ENCODE measurements around the gene ACCSL. TPM values are rescaled to one million over a fixed set of nuclear protein-coding genes. Genes with fewer than 3 reads are reported as not detected.
A peak's percentile ranks its signal among the peaks of the same experiment; 100 is the strongest.

ACCSL gene
- total RNA-seq, 4 donors from 2014 or later: not detected

DNA sequence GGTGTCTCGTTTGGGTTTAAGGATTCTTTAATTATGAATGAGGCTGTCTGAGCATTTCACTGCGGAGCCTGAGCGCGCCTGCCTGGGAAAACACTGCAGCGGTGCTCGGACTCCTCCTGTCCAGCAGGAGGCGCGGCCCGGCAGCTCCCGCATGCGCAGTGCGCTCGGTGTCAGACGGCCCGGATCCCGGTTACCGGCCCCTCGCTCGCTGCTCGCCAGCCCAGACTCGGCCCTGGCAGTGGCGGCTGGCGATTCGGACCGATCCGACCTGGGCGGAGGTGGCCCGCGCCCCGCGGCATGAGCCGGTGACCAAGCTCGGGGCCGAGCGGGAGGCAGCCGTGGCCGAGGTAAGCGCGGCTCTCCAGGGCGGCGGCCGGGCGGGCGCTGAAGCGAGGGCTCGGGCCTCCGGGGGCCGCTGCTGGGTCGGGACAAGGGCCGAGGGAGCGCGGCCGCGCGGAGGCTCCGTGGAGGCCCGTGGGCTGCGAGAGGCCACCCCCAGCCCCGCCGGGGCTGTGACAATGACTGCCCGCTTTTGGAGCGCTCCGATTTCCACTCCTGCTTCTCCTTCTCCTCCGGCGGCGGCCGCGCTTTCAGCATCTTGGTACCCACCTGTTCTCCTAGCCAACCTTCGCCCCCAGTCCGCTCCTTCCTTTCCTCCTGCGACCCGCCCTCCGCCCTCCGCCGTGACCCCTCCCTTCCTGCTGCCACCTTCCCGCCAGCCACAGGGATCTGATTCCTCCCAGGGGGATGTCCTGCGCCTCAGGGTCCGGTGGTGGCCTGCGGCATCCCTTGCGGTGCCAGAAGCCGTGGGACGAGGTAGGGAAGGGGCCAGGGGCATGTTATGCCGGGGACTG, 48.0 kb downstream of the ACCSL start, which contains the start of gene EXT2:
EXT2 (plus strand) TSS at position 173 of the 854 bp plus-strand sequence. CDS start 12,035 bp downstream, outside the sequence.
- Histone ChIP-seq H3K27me3 (no peaks in the 10 kb centered on the region), H3K4me1 (peaks cover 7 to 24% (median 11%) of the 10 kb centered on the region in 4 donors), H3K9me3 (no peaks in the 10 kb centered on the region), H3K36me3 (no peaks in the 10 kb centered on the region), H3K27ac (peak within 1 kb of the TSS; percentile 75 to 89 (median 84)), H3K4me3 (peak within 1 kb of the TSS; percentile 66 to 88 (median 82))
- in situ Hi-C loops (cut with MboI; ENCODE audit: low pct_ligation_motif_present in 1 of 4, low pct_unique_long_range_greater_than_20kb in 1 of 4, low sequenced_read_pairs in 3 of 4) (loop anchor here in 2 of 4 donors (10.0 to 25.0 kb wide), 2 partner anchors 442 to 449 kb away; no protein-coding TSS in a partner anchor), intact Hi-C loops (cut with DNase I; ENCODE audit: low total_unique reads) (no loop called here)
- WGBS, 2 donors (ENCODE audit: low coverage in 1 of 2): 0 to 2% methylated on average over 10 to 68 of the region's 83 CpGs
- TF ChIP-seq, protein P1, sequence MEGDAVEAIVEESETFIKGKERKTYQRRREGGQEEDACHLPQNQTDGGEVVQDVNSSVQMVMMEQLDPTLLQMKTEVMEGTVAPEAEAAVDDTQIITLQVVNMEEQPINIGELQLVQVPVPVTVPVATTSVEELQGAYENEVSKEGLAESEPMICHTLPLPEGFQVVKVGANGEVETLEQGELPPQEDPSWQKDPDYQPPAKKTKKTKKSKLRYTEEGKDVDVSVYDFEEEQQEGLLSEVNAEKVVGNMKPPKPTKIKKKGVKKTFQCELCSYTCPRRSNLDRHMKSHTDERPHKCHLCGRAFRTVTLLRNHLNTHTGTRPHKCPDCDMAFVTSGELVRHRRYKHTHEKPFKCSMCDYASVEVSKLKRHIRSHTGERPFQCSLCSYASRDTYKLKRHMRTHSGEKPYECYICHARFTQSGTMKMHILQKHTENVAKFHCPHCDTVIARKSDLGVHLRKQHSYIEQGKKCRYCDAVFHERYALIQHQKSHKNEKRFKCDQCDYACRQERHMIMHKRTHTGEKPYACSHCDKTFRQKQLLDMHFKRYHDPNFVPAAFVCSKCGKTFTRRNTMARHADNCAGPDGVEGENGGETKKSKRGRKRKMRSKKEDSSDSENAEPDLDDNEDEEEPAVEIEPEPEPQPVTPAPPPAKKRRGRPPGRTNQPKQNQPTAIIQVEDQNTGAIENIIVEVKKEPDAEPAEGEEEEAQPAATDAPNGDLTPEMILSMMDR (IDR thresholded peaks at IDR 0.05): peak; percentile 76 to 90 (median 88)
- TF ChIP-seq POLR2A (IDR thresholded peaks at IDR 0.05) (peak; percentile 54), EP300 (IDR thresholded peaks at IDR 0.05; ENCODE audit: low read depth) (no peak), POLR2AphosphoS5 (IDR thresholded peaks at IDR 0.05) (peak; percentile 61 to 88 (median 79))
- DNase-seq: peak; percentile 91

DNA sequence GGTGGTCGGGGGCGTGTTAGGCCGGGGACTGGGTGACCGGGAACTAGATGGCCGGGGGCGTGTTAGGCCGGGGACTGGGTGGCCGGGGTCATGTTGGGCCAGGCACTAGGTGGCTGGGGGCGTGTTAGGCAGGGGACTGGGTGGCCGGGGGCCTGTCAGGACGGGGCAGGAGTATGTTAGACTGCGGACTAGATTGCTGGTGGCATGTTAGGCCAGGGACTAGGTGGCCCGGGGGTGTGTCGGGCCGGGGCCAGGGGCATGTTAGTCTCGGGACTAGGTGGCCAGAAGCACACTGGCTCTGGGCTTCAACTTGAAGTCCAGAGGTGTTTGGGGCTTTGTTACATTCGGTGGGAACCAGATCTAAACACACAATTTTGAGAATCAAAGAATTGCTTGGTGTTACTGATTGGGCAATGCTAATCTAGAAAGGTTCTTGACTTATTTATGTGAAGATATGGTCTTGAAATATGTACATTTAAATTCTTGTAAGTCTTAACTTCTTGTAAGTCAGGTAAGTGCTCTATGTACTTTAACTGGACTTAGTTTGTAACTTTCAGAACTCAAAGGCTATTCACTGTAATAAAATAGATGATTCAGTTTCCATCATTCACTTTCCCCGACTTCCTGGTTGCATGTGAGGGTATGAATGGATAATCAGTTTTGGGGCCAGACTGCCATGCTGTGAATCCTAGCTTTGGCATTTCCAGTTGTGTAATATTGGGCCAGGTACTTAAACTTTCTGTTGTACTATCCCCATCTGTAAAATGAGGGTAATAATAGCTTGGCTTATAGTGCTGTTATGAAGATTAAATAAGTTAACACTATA, 48.8 kb downstream of the ACCSL start:
- WGBS, 2 donors (ENCODE audit: low coverage in 1 of 2): 13 to 23% methylated on average over 3 to 18 of the region's 18 CpGs
- no peaks in the 10 kb centered on the region for H3K36me3 ChIP-seq
- intact Hi-C loops (cut with DNase I; ENCODE audit: low total_unique reads) (no loop called here), in situ Hi-C loops (cut with MboI; ENCODE audit: low pct_ligation_motif_present in 1 of 4, low pct_unique_long_range_greater_than_20kb in 1 of 4, low sequenced_read_pairs in 3 of 4) (loop anchor here in 2 of 4 donors (10.0 to 25.0 kb wide), 2 partner anchors 441 to 448 kb away; no protein-coding TSS in a partner anchor)
- peaks cover 7 to 24% (median 11%) of the 10 kb centered on the region in 4 donors for H3K4me1 ChIP-seq
- peak overlapping the region; percentile 75 to 89 (median 84) for H3K27ac ChIP-seq
- DNase-seq: no peak
- TF ChIP-seq, protein P1 (IDR thresholded peaks at IDR 0.05): no peak
- TF ChIP-seq POLR2AphosphoS5 (IDR thresholded peaks at IDR 0.05): no peak
- no peak for TF ChIP-seq EP300 (IDR thresholded peaks at IDR 0.05; ENCODE audit: low read depth)
- TF ChIP-seq POLR2A (IDR thresholded peaks at IDR 0.05): no peak
- no peaks in the 10 kb centered on the region for H3K27me3 ChIP-seq
- no peaks in the 10 kb centered on the region for H3K9me3 ChIP-seq
- H3K4me3 ChIP-seq: peak overlapping the region; percentile 66 to 88 (median 82)

DNA sequence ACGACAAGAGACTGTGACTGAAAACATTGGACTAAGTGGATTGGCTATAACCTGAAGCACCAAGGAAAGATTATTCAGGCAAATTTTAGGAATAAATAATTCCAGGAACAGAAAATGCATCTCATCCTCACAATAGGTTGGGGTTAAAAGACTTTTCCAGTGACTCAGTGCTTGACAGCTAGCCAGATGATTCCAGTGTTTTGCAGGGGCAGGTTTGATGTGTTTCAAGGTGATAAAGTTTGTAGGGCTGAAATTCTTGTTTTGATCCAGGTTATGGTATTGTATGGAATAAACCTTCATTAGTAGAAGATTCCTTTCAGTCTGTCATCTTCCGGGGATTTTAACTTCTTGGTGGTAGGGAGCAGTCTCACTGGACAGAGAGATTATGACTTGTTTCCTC, 50.0 kb downstream of the ACCSL start:
- H3K4me3 ChIP-seq: no peak overlapping the region
- H3K36me3 ChIP-seq: no peaks in the 10 kb centered on the region
- H3K4me1 ChIP-seq: peaks cover 7 to 24% (median 11%) of the 10 kb centered on the region in 4 donors
- H3K27me3 ChIP-seq: no peaks in the 10 kb centered on the region
- intact Hi-C loops (cut with DNase I; ENCODE audit: low total_unique reads) (no loop called here), in situ Hi-C loops (cut with MboI; ENCODE audit: low pct_ligation_motif_present in 1 of 4, low pct_unique_long_range_greater_than_20kb in 1 of 4, low sequenced_read_pairs in 3 of 4) (loop anchor here in 2 of 4 donors (10.0 to 25.0 kb wide), 2 partner anchors 439 to 447 kb away; no protein-coding TSS in a partner anchor)
- no peak for DNase-seq
- H3K9me3 ChIP-seq: no peaks in the 10 kb centered on the region
- 84 to 100% methylated on average over 1 to 2 of the region's 2 CpGs for WGBS, 2 donors (ENCODE audit: low coverage in 1 of 2)
- TF ChIP-seq EP300 (IDR thresholded peaks at IDR 0.05; ENCODE audit: low read depth) (no peak), POLR2AphosphoS5 (IDR thresholded peaks at IDR 0.05) (no peak), POLR2A (IDR thresholded peaks at IDR 0.05) (no peak)
- TF ChIP-seq, protein P1 (IDR thresholded peaks at IDR 0.05): no peak
- no peak overlapping the region for H3K27ac ChIP-seq
